Measurements from ENCODE around the gene IGF2. TPM values are rescaled to one million over a fixed set of nuclear protein-coding genes. Genes with fewer than 3 reads are reported as not detected.
"Not testable (repeated sequence)": the region's sequence is repeated elsewhere in the genome, so short reads cannot be mapped to it uniquely, and the experiment has no call there.

Gene IGF2
- total RNA-seq, 1 donor from 2014 or later, result 21.5 TPM

GRCh38 chr11:2127482-2128129, 11.6 kb downstream of the IGF2 start:
- peaks cover 5% of the 10 kb centered on the region for H3K27me3 Mint-ChIP-seq (ENCODE audit: unreplicated experiment)
- H3K36me3 Mint-ChIP-seq (ENCODE audit: unreplicated experiment), result peaks cover 10% of the 10 kb centered on the region
- H3K4me1 Mint-ChIP-seq (ENCODE audit: low read depth, unreplicated experiment), result peaks cover 9% of the 10 kb centered on the region
- no peak overlapping the region for H3K27ac Mint-ChIP-seq (ENCODE audit: unreplicated experiment)
- H3K9me3 Mint-ChIP-seq (ENCODE audit: unreplicated experiment), result peaks cover 7% of the 10 kb centered on the region
- H3K4me3 Mint-ChIP-seq (ENCODE audit: unreplicated experiment), result no peak overlapping the region
- TF ChIP-seq CTCF (IDR thresholded peaks at IDR 0.05; ENCODE audit: partially characterized antibody, unreplicated experiment), result no peak
- DNase-seq, result peak; percentile 12

- no peak for DNase-seq
- H3K4me1 Mint-ChIP-seq (ENCODE audit: low read depth, unreplicated experiment), result peaks cover 4% of the 10 kb centered on the region
- H3K27me3 Mint-ChIP-seq (ENCODE audit: unreplicated experiment), result peaks cover 5% of the 10 kb centered on the region
- no peak overlapping the region for H3K27ac Mint-ChIP-seq (ENCODE audit: unreplicated experiment)
- H3K9me3 Mint-ChIP-seq (ENCODE audit: unreplicated experiment), result peaks cover 5% of the 10 kb centered on the region
- no peak overlapping the region for H3K4me3 Mint-ChIP-seq (ENCODE audit: unreplicated experiment)
- H3K36me3 Mint-ChIP-seq (ENCODE audit: unreplicated experiment), result peaks cover 6% of the 10 kb centered on the region
- no peak for TF ChIP-seq CTCF (IDR thresholded peaks at IDR 0.05; ENCODE audit: partially characterized antibody, unreplicated experiment)
Observed at GRCh38 chr11:2126520-2127085, 12.6 kb downstream of the IGF2 start.

- H3K36me3 Mint-ChIP-seq (ENCODE audit: unreplicated experiment); H3K9me3 Mint-ChIP-seq (ENCODE audit: unreplicated experiment); H3K4me1 Mint-ChIP-seq (ENCODE audit: low read depth, unreplicated experiment); DNase-seq; H3K4me3 Mint-ChIP-seq (ENCODE audit: unreplicated experiment); H3K27me3 Mint-ChIP-seq (ENCODE audit: unreplicated experiment): not testable (repeated sequence)
- H3K27ac Mint-ChIP-seq (ENCODE audit: unreplicated experiment), result peak overlapping the region; percentile 55
Observed at GRCh38 chr11:2124736-2125484, 14.3 kb downstream of the IGF2 start.

- peak; percentile 12 for DNase-seq
- H3K36me3 Mint-ChIP-seq (ENCODE audit: unreplicated experiment), result no peaks in the 10 kb centered on the region
- peaks cover 7% of the 10 kb centered on the region for H3K27me3 Mint-ChIP-seq (ENCODE audit: unreplicated experiment)
- H3K4me3 Mint-ChIP-seq (ENCODE audit: unreplicated experiment), result no peak overlapping the region
- H3K4me1 Mint-ChIP-seq (ENCODE audit: low read depth, unreplicated experiment), result no peaks in the 10 kb centered on the region
- no peak overlapping the region for H3K27ac Mint-ChIP-seq (ENCODE audit: unreplicated experiment)
- H3K9me3 Mint-ChIP-seq (ENCODE audit: unreplicated experiment), result peaks cover 3% of the 10 kb centered on the region
- TF ChIP-seq CTCF (IDR thresholded peaks at IDR 0.05; ENCODE audit: partially characterized antibody, unreplicated experiment), result no peak
Observed at GRCh38 chr11:2123628-2123960, 15.6 kb downstream of the IGF2 start.

GRCh38 chr11:2122907-2123627, 16.1 kb downstream of the IGF2 start:
- H3K27me3 Mint-ChIP-seq (ENCODE audit: unreplicated experiment), result peaks cover 7% of the 10 kb centered on the region
- no peaks in the 10 kb centered on the region for H3K4me1 Mint-ChIP-seq (ENCODE audit: low read depth, unreplicated experiment)
- H3K9me3 Mint-ChIP-seq (ENCODE audit: unreplicated experiment), result peaks cover 3% of the 10 kb centered on the region
- no peak for TF ChIP-seq CTCF (IDR thresholded peaks at IDR 0.05; ENCODE audit: partially characterized antibody, unreplicated experiment)
- peak; percentile 10 for DNase-seq
- H3K36me3 Mint-ChIP-seq (ENCODE audit: unreplicated experiment), result no peaks in the 10 kb centered on the region
- H3K4me3 Mint-ChIP-seq (ENCODE audit: unreplicated experiment), result no peak overlapping the region
- H3K27ac Mint-ChIP-seq (ENCODE audit: unreplicated experiment), result no peak overlapping the region
